ENCODE data around the gene FOXI1. TPM values are rescaled to one million over a fixed set of nuclear protein-coding genes. Genes with fewer than 3 reads are reported as not detected.
A peak's percentile ranks its signal among the peaks of the same experiment; 100 is the strongest.

The FOXI1 gene
- polyA plus RNA-seq, 3 donors, result not detected

DNA sequence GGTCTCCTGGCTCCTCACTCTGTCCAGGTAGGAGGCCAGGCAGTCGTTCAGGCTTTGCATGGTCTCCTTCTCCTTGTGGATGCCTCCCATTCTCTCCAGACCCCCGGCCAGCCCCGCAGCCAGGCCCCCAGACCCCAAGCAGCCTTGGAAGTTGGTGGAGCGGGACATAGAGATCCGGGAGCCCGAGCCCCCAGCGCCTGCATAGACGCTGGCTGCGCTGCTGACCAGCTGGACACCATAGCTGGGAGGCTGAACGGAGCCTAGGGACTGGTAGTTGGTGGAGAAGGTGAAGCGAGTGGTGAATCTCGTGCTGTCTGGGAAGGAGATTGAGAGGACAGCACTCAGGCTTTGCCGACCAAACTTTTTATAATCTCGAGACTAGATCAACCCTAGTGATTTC, 35.9 kb downstream of the FOXI1 start:
- no peak overlapping the region for H2AFZ ChIP-seq (ENCODE audit: insufficient read depth, low read depth, low read length, poor library complexity, severe bottlenecking)
- H3K4me3 Mint-ChIP-seq, result peak overlapping the region in 1 of 2 donors; percentile 31
- no peak overlapping the region for H3K4me3 ChIP-seq (replicated peaks in 1 of 3; ENCODE audit: low read depth in 2 of 3, low read length in 3 of 3)
- H3K36me3 ChIP-seq (replicated peaks in 1 of 2; ENCODE audit: control insufficient read depth in 1 of 2, insufficient read depth in 2 of 2, low read length in 2 of 2), result no peaks in the 10 kb centered on the region
- H3K4me1 ChIP-seq (ENCODE audit: control insufficient read depth in 1 of 2, insufficient read depth in 2 of 2, low read length in 2 of 2), result peaks cover 9% of the 10 kb centered on the region in 2 donors
- 83% methylated on average over 7 of the region's 14 CpGs for WGBS (ENCODE audit: insufficient coverage)
- no peak overlapping the region for H3K27ac Mint-ChIP-seq
- H3K79me2 ChIP-seq (ENCODE audit: insufficient read depth, low read length), result no peaks in the 10 kb centered on the region
- H3K4me1 Mint-ChIP-seq, result peaks cover 25% of the 10 kb centered on the region
- no peak overlapping the region for H3K9ac ChIP-seq (ENCODE audit: insufficient read depth, low read length, poor library complexity, severe bottlenecking)
- no peaks in the 10 kb centered on the region for H3K9me3 ChIP-seq (replicated peaks in 1 of 2; ENCODE audit: control insufficient read depth in 1 of 2, insufficient read depth in 1 of 2, low read length in 2 of 2)
- TF ChIP-seq, protein P1, sequence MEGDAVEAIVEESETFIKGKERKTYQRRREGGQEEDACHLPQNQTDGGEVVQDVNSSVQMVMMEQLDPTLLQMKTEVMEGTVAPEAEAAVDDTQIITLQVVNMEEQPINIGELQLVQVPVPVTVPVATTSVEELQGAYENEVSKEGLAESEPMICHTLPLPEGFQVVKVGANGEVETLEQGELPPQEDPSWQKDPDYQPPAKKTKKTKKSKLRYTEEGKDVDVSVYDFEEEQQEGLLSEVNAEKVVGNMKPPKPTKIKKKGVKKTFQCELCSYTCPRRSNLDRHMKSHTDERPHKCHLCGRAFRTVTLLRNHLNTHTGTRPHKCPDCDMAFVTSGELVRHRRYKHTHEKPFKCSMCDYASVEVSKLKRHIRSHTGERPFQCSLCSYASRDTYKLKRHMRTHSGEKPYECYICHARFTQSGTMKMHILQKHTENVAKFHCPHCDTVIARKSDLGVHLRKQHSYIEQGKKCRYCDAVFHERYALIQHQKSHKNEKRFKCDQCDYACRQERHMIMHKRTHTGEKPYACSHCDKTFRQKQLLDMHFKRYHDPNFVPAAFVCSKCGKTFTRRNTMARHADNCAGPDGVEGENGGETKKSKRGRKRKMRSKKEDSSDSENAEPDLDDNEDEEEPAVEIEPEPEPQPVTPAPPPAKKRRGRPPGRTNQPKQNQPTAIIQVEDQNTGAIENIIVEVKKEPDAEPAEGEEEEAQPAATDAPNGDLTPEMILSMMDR (IDR thresholded peaks at IDR 0.05), result no peak
- H3K36me3 Mint-ChIP-seq, result no peaks in the 10 kb centered on the region
- no peaks in the 10 kb centered on the region for H4K20me1 ChIP-seq (ENCODE audit: insufficient read depth, low read length)
- H3K27me3 ChIP-seq (ENCODE audit: control insufficient read depth in 2 of 2, insufficient read depth in 2 of 2, low read length in 2 of 2), result no peaks in the 10 kb centered on the region
- no peak overlapping the region for H3K27ac ChIP-seq (ENCODE audit: low read depth in 1 of 2, low read length in 2 of 2)
- intact Hi-C loops (cut with micrococcal nuclease), result no loop called here
- no peak overlapping the region for H3K4me2 ChIP-seq (replicated peaks; ENCODE audit: extremely low read depth, low read length, poor library complexity, severe bottlenecking)
- no peak for DNase-seq
- H3K9me3 Mint-ChIP-seq, result peaks cover 0 to 2% (median 0%) of the 10 kb centered on the region in 7 donors
- peaks cover 0 to 10% (median 5%) of the 10 kb centered on the region in 3 donors for H3K27me3 Mint-ChIP-seq (ENCODE audit: low read depth in 3 of 3)

DNA sequence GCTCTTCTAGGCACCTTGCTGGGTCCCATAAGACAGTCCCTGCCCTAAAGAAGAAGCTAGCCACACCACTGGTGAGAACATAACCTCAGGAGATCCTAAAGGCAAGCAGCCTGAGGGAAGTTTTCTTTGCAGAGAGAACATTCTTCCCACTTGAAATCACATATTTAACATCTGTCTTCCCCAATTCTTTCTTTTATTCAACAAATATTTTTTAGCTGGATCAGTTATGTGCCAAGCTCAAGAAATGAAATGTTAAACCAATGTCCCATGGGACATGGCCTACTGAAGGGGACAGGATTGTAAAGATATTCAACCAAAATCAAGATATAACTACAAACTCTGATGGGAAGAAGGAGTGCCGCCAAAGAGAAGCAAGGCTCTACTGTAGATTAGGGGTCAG, 36.5 kb downstream of the FOXI1 start:
- H3K36me3 ChIP-seq (replicated peaks in 1 of 2; ENCODE audit: control insufficient read depth in 1 of 2, insufficient read depth in 2 of 2, low read length in 2 of 2), result no peaks in the 10 kb centered on the region
- H3K4me3 Mint-ChIP-seq, result peak overlapping the region in 1 of 2 donors; percentile 31
- peaks cover 9% of the 10 kb centered on the region in 2 donors for H3K4me1 ChIP-seq (ENCODE audit: control insufficient read depth in 1 of 2, insufficient read depth in 2 of 2, low read length in 2 of 2)
- H3K9me3 ChIP-seq (replicated peaks in 1 of 2; ENCODE audit: control insufficient read depth in 1 of 2, insufficient read depth in 1 of 2, low read length in 2 of 2), result no peaks in the 10 kb centered on the region
- no peak for DNase-seq
- TF ChIP-seq, protein P1 (IDR thresholded peaks at IDR 0.05), result no peak
- no peak overlapping the region for H3K9ac ChIP-seq (ENCODE audit: insufficient read depth, low read length, poor library complexity, severe bottlenecking)
- no peak overlapping the region for H3K4me3 ChIP-seq (replicated peaks in 1 of 3; ENCODE audit: low read depth in 2 of 3, low read length in 3 of 3)
- intact Hi-C loops (cut with micrococcal nuclease), result no loop called here
- H2AFZ ChIP-seq (ENCODE audit: insufficient read depth, low read depth, low read length, poor library complexity, severe bottlenecking), result no peak overlapping the region
- H3K27ac Mint-ChIP-seq, result no peak overlapping the region
- H3K27ac ChIP-seq (ENCODE audit: low read depth in 1 of 2, low read length in 2 of 2), result no peak overlapping the region
- WGBS (ENCODE audit: insufficient coverage), result no CpG with 5 or more reads among the region's 1 CpG
- no peak overlapping the region for H3K4me2 ChIP-seq (replicated peaks; ENCODE audit: extremely low read depth, low read length, poor library complexity, severe bottlenecking)
- peaks cover 25% of the 10 kb centered on the region for H3K4me1 Mint-ChIP-seq
- no peaks in the 10 kb centered on the region for H4K20me1 ChIP-seq (ENCODE audit: insufficient read depth, low read length)
- no peaks in the 10 kb centered on the region for H3K79me2 ChIP-seq (ENCODE audit: insufficient read depth, low read length)
- H3K27me3 ChIP-seq (ENCODE audit: control insufficient read depth in 2 of 2, insufficient read depth in 2 of 2, low read length in 2 of 2), result no peaks in the 10 kb centered on the region
- H3K9me3 Mint-ChIP-seq, result peaks cover 0 to 2% (median 0%) of the 10 kb centered on the region in 7 donors
- H3K36me3 Mint-ChIP-seq, result no peaks in the 10 kb centered on the region
- peaks cover 0 to 10% (median 5%) of the 10 kb centered on the region in 3 donors for H3K27me3 Mint-ChIP-seq (ENCODE audit: low read depth in 3 of 3)
